H1 (cell line): ENCODE results near the gene CEP192. TPM values are rescaled to one million over a fixed set of nuclear protein-coding genes. Genes with fewer than 3 reads are reported as not detected.

Experiments used
- CTCF ChIA-PET: fragments of 300-600 bp; sonication (Branson Sonifier 250); formaldehyde crosslinking; loops from one replicate; lab custom pipeline; 2021; ENCODE audit not compliant: partially characterized antibody; lab: Charles Lee
- POLR2A ChIA-PET: fragments of 300-600 bp; sonication (Branson Sonifier 250); formaldehyde crosslinking; loops from one replicate; lab custom pipeline; 2021; ENCODE audit warnings: inconsistent platforms; ENCODE audit not compliant: partially characterized antibody; lab: Charles Lee
- DNase-seq, 2 experiments: peaks; one replicate each; pipeline versions ENCODE4 v3.0.0 to v3.0.0-alpha.2; 2010 to 2022; ENCODE audit warnings: low spot score in 2 of 2, low read depth in 1 of 2, mixed read lengths in 1 of 2
- FAIRE-seq: peaks from 2 replicates; lab custom pipeline; 2011; peaks lifted over from hg19 to GRCh38; lab: Jason Lieb, UNC
- H2AFZ ChIP-seq: 2 replicates; pipeline ENCODE4 v1.8.1; 2012; ENCODE audit warnings: low read length, inconsistent platforms
- H2AK5ac ChIP-seq: 2 replicates; pipeline ENCODE4 v1.6.1; 2013; ENCODE audit warnings: low read depth, low read length
- H2BK120ac ChIP-seq: replicated peaks from 2 replicates; pipeline ENCODE3; 2013; ENCODE audit warnings: low read depth, low read length, inconsistent platforms
- H2BK12ac ChIP-seq: 2 replicates; pipeline ENCODE4 v1.6.1; 2013; ENCODE audit warnings: low read depth, low read length
- H2BK15ac ChIP-seq: 2 replicates; pipeline ENCODE4 v1.6.1; 2013; ENCODE audit warnings: low read length
- H2BK20ac ChIP-seq: 2 replicates; pipeline ENCODE4 v1.6.1; 2013; ENCODE audit warnings: low read length
- H2BK5ac ChIP-seq: 2 replicates; pipeline ENCODE4 v1.6.1; 2013; ENCODE audit warnings: low read depth, low read length
- H3K14ac ChIP-seq: 2 replicates; pipeline ENCODE4 v1.6.1; 2013; ENCODE audit warnings: inconsistent platforms; ENCODE audit not compliant: insufficient read length
- H3K18ac ChIP-seq: 2 replicates; pipeline ENCODE4 v1.6.1; 2013; ENCODE audit warnings: low read length; ENCODE audit errors: extremely low read depth
- H3K23ac ChIP-seq: 2 replicates; pipeline ENCODE4 v1.6.1; 2013; ENCODE audit warnings: inconsistent platforms; ENCODE audit not compliant: insufficient read length
- H3K23me2 ChIP-seq: 2 replicates; pipeline ENCODE4 v1.6.1; 2013; ENCODE audit warnings: low read depth, low read length
- H3K27ac ChIP-seq: 2 replicates; pipeline ENCODE4 v1.6.1; 2011; ENCODE audit warnings: low read depth, low read length, inconsistent platforms
- H3K27me3 ChIP-seq, 4 experiments: replicated peaks in 1 of 4; 1 replicate in 1 of 4; 2 replicates in 3 of 4; pipeline versions ENCODE4 v1.6.1 to v1.8.1; 2011 to 2013; ENCODE audit warnings: low read length in 3 of 4, mild to moderate bottlenecking in 3 of 4, inconsistent platforms in 2 of 4, mixed read lengths in 2 of 4, moderate library complexity in 1 of 4; ENCODE audit not compliant: control insufficient read depth in 3 of 4, insufficient read depth in 3 of 4; ENCODE audit errors: extremely low read depth in 1 of 4
- H3K36me3 ChIP-seq, 4 experiments: 2 replicates each; pipeline versions ENCODE4 v1.6.1 to v1.8.1; 2011 to 2013; ENCODE audit warnings: mild to moderate bottlenecking in 4 of 4, low read length in 3 of 4, moderate library complexity in 2 of 4, control low read depth in 1 of 4, inconsistent platforms in 1 of 4; ENCODE audit not compliant: insufficient read depth in 4 of 4, control insufficient read depth in 2 of 4
- H3K4ac ChIP-seq: replicated peaks from 2 replicates; pipeline ENCODE3; 2013; ENCODE audit warnings: low read length, low read depth, mixed read lengths, inconsistent platforms; ENCODE audit not compliant: insufficient read length
- H3K4me1 ChIP-seq, 4 experiments: replicated peaks in 1 of 4; 1 replicate in 1 of 4; 2 replicates in 3 of 4; pipeline versions ENCODE4 v1.6.1 to v1.8.1; 2011 to 2013; ENCODE audit warnings: low read length in 3 of 4, inconsistent platforms in 2 of 4, mixed read lengths in 1 of 4; ENCODE audit not compliant: insufficient read depth in 4 of 4, control insufficient read depth in 3 of 4
- H3K4me2 ChIP-seq, 2 experiments: 2 replicates each; pipeline versions ENCODE4 v1.6.1 to v1.8.1; 2011 to 2013; ENCODE audit warnings: low read depth in 2 of 2, low read length in 2 of 2, control low read depth in 1 of 2, inconsistent platforms in 1 of 2, mild to moderate bottlenecking in 1 of 2; ENCODE audit not compliant: insufficient read depth in 1 of 2
- H3K4me3 ChIP-seq, 4 experiments: fragments of 200-600, 300-600 bp in 1 of 4; sonication (generic), shearing (Covaris generic), sonication (Bioruptor Twin) in 1 of 4; 2 replicates each; pipeline versions ENCODE4 v1.5.1 to v1.8.1; 2011 to 2016; ENCODE audit warnings: low read length in 4 of 4, low read depth in 3 of 4, control low read depth in 2 of 4, inconsistent platforms in 2 of 4, mild to moderate bottlenecking in 2 of 4, mixed read lengths in 1 of 4, moderate library complexity in 1 of 4; ENCODE audit not compliant: insufficient read depth in 2 of 4; ENCODE audit errors: extremely low read depth in 1 of 4
- H3K56ac ChIP-seq: replicated peaks from 2 replicates; pipeline ENCODE3; 2013; ENCODE audit warnings: low read depth, mild to moderate bottlenecking, mixed read lengths, low read length, inconsistent platforms; ENCODE audit not compliant: insufficient read length
- H3K79me1 ChIP-seq: 2 replicates; pipeline ENCODE4 v1.6.1; 2013; ENCODE audit warnings: low read depth, low read length, control low read depth
- H3K79me2 ChIP-seq, 2 experiments: 2 replicates each; pipeline versions ENCODE4 v1.6.1 to v1.8.1; 2012 to 2013; ENCODE audit warnings: low read length in 2 of 2, mild to moderate bottlenecking in 2 of 2, inconsistent platforms in 1 of 2; ENCODE audit not compliant: insufficient read depth in 2 of 2, control insufficient read depth in 1 of 2
- H3K9ac ChIP-seq, 4 experiments: replicated peaks in 1 of 4; 1 replicate in 1 of 4; 2 replicates in 3 of 4; pipeline versions ENCODE4 v1.6.1 to v1.8.1; 2011 to 2013; ENCODE audit warnings: low read depth in 3 of 4, low read length in 3 of 4, control low read depth in 2 of 4, mild to moderate bottlenecking in 2 of 4, moderate library complexity in 2 of 4, inconsistent platforms in 1 of 4; ENCODE audit errors: extremely low read depth in 1 of 4
- H3K9me3 ChIP-seq, 2 experiments: 2 replicates each; pipeline versions ENCODE4 v1.6.1 to v1.8.1; 2012 to 2013; ENCODE audit warnings: mild to moderate bottlenecking in 2 of 2, moderate library complexity in 2 of 2, control low read depth in 1 of 2, inconsistent platforms in 1 of 2, low read depth in 1 of 2, low read length in 1 of 2, mixed read lengths in 1 of 2; ENCODE audit not compliant: insufficient read depth in 2 of 2
- H4K20me1 ChIP-seq, 2 experiments: replicated peaks in 1 of 2; 2 replicates each; pipeline versions ENCODE3 to v1.8.1; 2011 to 2013; ENCODE audit warnings: inconsistent platforms in 2 of 2, low read length in 2 of 2, mild to moderate bottlenecking in 1 of 2; ENCODE audit not compliant: insufficient read depth in 2 of 2, control insufficient read depth in 1 of 2
- H4K5ac ChIP-seq: 2 replicates; pipeline ENCODE4 v1.6.1; 2013; ENCODE audit warnings: low read length, low read depth, mixed read lengths, inconsistent platforms; ENCODE audit not compliant: insufficient read length
- H4K8ac ChIP-seq: 2 replicates; pipeline ENCODE4 v1.8.0; 2013; ENCODE audit warnings: mild to moderate bottlenecking, moderate library complexity, low read length, inconsistent platforms; ENCODE audit not compliant: insufficient read depth; ENCODE audit errors: extremely low read depth
- H4K91ac ChIP-seq: replicated peaks from 2 replicates; pipeline ENCODE3; 2013; ENCODE audit warnings: low read length, mixed read lengths, inconsistent platforms; ENCODE audit not compliant: insufficient read length
- ATF3 ChIP-seq: IDR thresholded peaks from 2 replicates; pipeline ENCODE4 v1.6.1; 2011; ENCODE audit warnings: low read depth, mild to moderate bottlenecking, low read length; ENCODE audit not compliant: insufficient read depth
- POLR2A ChIP-seq, 2 experiments: IDR thresholded peaks; 1 replicate in 1 of 2; 2 replicates in 1 of 2; pipeline ENCODE4 v1.6.1; 2011; ENCODE audit warnings: low read depth in 2 of 2, low read length in 2 of 2, mild to moderate bottlenecking in 2 of 2; ENCODE audit errors: control extremely low read depth in 1 of 2
- WGBS, 2 experiments: shearing (Covaris generic) in 1 of 2; methylation state at CpG; one replicate each; pipeline versions ENCODE4 v1.1.6 to v1.1.7; 2013 to 2015; ENCODE audit warnings: low lambda C conversion rate in 2 of 2, mixed read lengths in 2 of 2, inconsistent platforms in 1 of 2, low coverage in 1 of 2, missing lambda C conversion rate in 1 of 2; ENCODE audit not compliant: insufficient replicate concordance in 2 of 2, insufficient coverage in 1 of 2, insufficient read length in 1 of 2; ENCODE audit errors: extremely low coverage in 1 of 2, missing lambda C conversion rate in 1 of 2; 5-methylcytosine and 5-hydroxymethylcytosine counted together
- polyA plus RNA-seq, 7 experiments: library from polyadenylated mRNA; depleted of rRNA in 3 of 7; stranded (reverse) in 5 of 7; unstranded in 2 of 7; fragments of >200 nt in 5 of 7; fragments of 200-250 nt in 2 of 7; gene quantifications; 1 replicate in 5 of 7; 2 replicates in 1 of 7; 4 replicates in 1 of 7; pipeline versions ENCODE4 v1.2.1 to v1.2.3, GENCODE V29; 2011 to 2013; ENCODE audit warnings: missing spikeins in 2 of 7, mixed read lengths in 2 of 7
- total RNA-seq: library from RNA; stranded (reverse); fragmentation: NEBNext Ultra II Directional; extraction: Animal tissue kit (Norgen Biotek cat#: 25700); gene quantifications from 2 replicates; pipeline ENCODE4 v1.2.1, GENCODE V29; 2021

CEP192 gene
- total and polyA plus RNA-seq, 2 of the 8 experiments (the other 6 are each of a cell fraction or from before 2014, with no cell fraction given): 13.4 to 23.1 TPM

GRCh38 chr18:13035249-13035914 lies 44.2 kb downstream of the CEP192 start:
- H3K23me2 ChIP-seq: no peaks in the 10 kb centered on the region
- H3K4me3 ChIP-seq: no peak overlapping the region
- no peak overlapping the region for H2BK15ac ChIP-seq
- no peak overlapping the region for H3K56ac ChIP-seq
- no peak overlapping the region for H4K91ac ChIP-seq
- POLR2A ChIA-PET: no interaction called here
- no peak overlapping the region for H2BK120ac ChIP-seq
- no peak for FAIRE-seq
- no peak overlapping the region for H3K14ac ChIP-seq
- no peak overlapping the region for H4K8ac ChIP-seq
- H3K36me3 ChIP-seq: peaks cover 0 to 11% (median 8%) of the 10 kb centered on the region in 4 experiments; a peak in 6 of 8 replicates
- no peak overlapping the region for H2BK12ac ChIP-seq
- CTCF ChIA-PET: no interaction called here
- DNase-seq: no peak
- peaks cover 0 to 2% of the 10 kb centered on the region in 2 experiments for H4K20me1 ChIP-seq
- H3K18ac ChIP-seq: no peak overlapping the region
- no peak overlapping the region for H4K5ac ChIP-seq
- H3K79me1 ChIP-seq: no peaks in the 10 kb centered on the region
- no peak overlapping the region for H2AFZ ChIP-seq
- H3K4me2 ChIP-seq: no peak overlapping the region
- H3K9ac ChIP-seq: no peak overlapping the region
- H3K4ac ChIP-seq: no peak overlapping the region
- no peak overlapping the region for H2BK5ac ChIP-seq
- H3K4me1 ChIP-seq: no peaks in the 10 kb centered on the region
- no peaks in the 10 kb centered on the region for H3K79me2 ChIP-seq
- H2BK20ac ChIP-seq: no peak overlapping the region
- no peak overlapping the region for H3K23ac ChIP-seq
- no peak overlapping the region for H3K27ac ChIP-seq
- no peaks in the 10 kb centered on the region for H3K9me3 ChIP-seq
- H3K27me3 ChIP-seq: no peaks in the 10 kb centered on the region
- 86% methylated on average over 7 of the region's 7 CpGs; no CpG with 5 or more reads in 1 of the 2 experiments for WGBS, 2 experiments
- no peak overlapping the region for H2AK5ac ChIP-seq
- no peak for TF ChIP-seq POLR2A (IDR thresholded peaks at IDR 0.05; ENCODE audit: control extremely low read depth in 1 of 2, low read depth in 2 of 2, low read length in 2 of 2)
- no peak for TF ChIP-seq ATF3
